ENCODE data around the gene YIF1B. TPM values are rescaled to one million over a fixed set of nuclear protein-coding genes. Genes with fewer than 3 reads are reported as not detected.
A peak's percentile ranks its signal among the peaks of the same experiment; 100 is the strongest.

YIF1B gene
- total and polyA plus RNA-seq, 2 of the 4 experiments (the other 2 are of a cell fraction): 72.2 to 165 TPM

DNA sequence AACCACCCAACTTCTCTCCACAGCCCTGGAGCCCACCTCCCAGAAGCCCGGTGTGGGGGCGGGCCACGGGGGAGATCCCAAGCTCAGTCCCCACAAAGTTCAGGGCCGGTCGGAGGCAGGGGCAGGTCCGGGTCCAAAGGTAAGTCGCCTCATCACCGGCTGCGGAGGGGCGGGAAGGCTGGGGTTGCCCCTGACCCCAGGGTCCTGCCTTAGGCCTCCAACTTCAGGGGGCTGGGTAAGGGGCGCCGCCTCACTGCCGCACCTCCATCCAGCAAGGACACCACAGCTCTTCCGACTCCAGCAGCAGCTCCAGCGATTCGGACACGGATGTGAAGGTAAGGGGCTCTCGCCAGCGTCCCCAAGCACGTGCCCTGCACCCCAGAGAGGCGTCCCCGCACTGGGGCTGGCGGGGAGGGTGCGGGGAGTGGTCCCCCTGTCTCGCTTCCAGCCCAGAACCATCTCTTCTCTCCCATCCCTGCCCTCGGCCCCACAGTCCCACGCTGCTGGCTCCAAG, 11.3 kb downstream of the YIF1B start:
- Histone ChIP-seq H4K20me1 (ENCODE audit: insufficient read depth, low read length) (peaks cover 5% of the 10 kb centered on the region), H3K27ac (ENCODE audit: insufficient read depth, low read length) (no peak overlapping the region), H2BK20ac (ENCODE audit: low read depth, low read length) (no peak overlapping the region), H2AK5ac (ENCODE audit: low read depth, low read length) (0 out of 2 replicates have a peak overlapping the region, but pooled peaks have one; percentile 28), H3K27me3 (ENCODE audit: control insufficient read depth, insufficient read depth, low read length) (no peaks in the 10 kb centered on the region), H3K36me3 (ENCODE audit: control insufficient read depth, insufficient read depth, low read length) (peaks cover 29% of the 10 kb centered on the region), H3K14ac (replicated peaks; ENCODE audit: low read depth, low read length) (no peak overlapping the region), H3K4me3 (ENCODE audit: insufficient read depth, low read depth, low read length) (no peak overlapping the region), H3K9me1 (ENCODE audit: insufficient read depth, low read length) (peaks cover 3% of the 10 kb centered on the region), H3K18ac (ENCODE audit: low read depth, low read length) (no peak overlapping the region), H4K91ac (ENCODE audit: insufficient read depth, low read depth, low read length) (no peak overlapping the region), H3K9me3 (ENCODE audit: control insufficient read depth, insufficient read depth, low read length) (no peaks in the 10 kb centered on the region), H3K56ac (ENCODE audit: extremely low read depth, insufficient read depth, low read length) (no peak overlapping the region), H2BK120ac (ENCODE audit: low read depth, low read length) (no peak overlapping the region), H3K4me1 (ENCODE audit: control insufficient read depth, insufficient read depth, low read length) (peaks cover 7% of the 10 kb centered on the region), H4K5ac (ENCODE audit: low read depth, low read length) (no peak overlapping the region), H2AK9ac (replicated peaks; ENCODE audit: low read depth, low read length, poor library complexity) (peak overlapping the region; percentile 52), H4K8ac (ENCODE audit: low read depth in 2 of 2, low read length in 2 of 2) (no peak overlapping the region), H3K79me1 (ENCODE audit: low read depth in 1 of 2, low read length in 2 of 2) (peaks cover 0 to 5% of the 10 kb centered on the region in 2 experiments; a peak in 1 of 4 replicates), H2BK5ac (ENCODE audit: low read depth, low read length, poor library complexity, severe bottlenecking) (no peak overlapping the region), H3K4me2 (ENCODE audit: low read depth, low read length) (no peak overlapping the region), H3K23ac (ENCODE audit: low read depth, low read length) (no peak overlapping the region), H3K9ac (ENCODE audit: low read depth, low read length) (no peak overlapping the region), H2AFZ (replicated peaks; ENCODE audit: low read length, poor library complexity) (peak overlapping the region; percentile 41), H3K4ac (ENCODE audit: low read depth, low read length) (no peak overlapping the region), H2BK15ac (ENCODE audit: low read depth, low read length) (no peak overlapping the region)
- POLR2A ChIA-PET (ENCODE audit: unreplicated experiment): interaction anchor here (0.6 kb wide), 1 partner anchor 11 kb away, joined by 3 read pairs; the partner anchor contains the start of gene YIF1B
- dilution Hi-C loops (cut with HindIII; ENCODE audit: low sequenced_read_pairs, unreplicated experiment) (no loop called here), intact Hi-C loops (cut with micrococcal nuclease) (no loop called here), in situ Hi-C loops (cut with MboI; ENCODE audit: low sequenced_read_pairs) (no loop called here)
- ATAC-seq (ENCODE audit: low read depth): no peak
- no peak for TF ChIP-seq BHLHE40 (IDR thresholded peaks at IDR 0.05; ENCODE audit: low read depth, low read length)
- TF ChIP-seq RFX5 (IDR thresholded peaks at IDR 0.05; ENCODE audit: low read depth, low read length): no peak
- TF ChIP-seq RAD21 (IDR thresholded peaks at IDR 0.05; ENCODE audit: low read length): no peak
- TF ChIP-seq RCOR1 (IDR thresholded peaks at IDR 0.05; ENCODE audit: insufficient replicate concordance, low read length): no peak
- no peak for TF ChIP-seq CHD1 (IDR thresholded peaks at IDR 0.05; ENCODE audit: low read depth, low read length)
- TF ChIP-seq, protein P1, sequence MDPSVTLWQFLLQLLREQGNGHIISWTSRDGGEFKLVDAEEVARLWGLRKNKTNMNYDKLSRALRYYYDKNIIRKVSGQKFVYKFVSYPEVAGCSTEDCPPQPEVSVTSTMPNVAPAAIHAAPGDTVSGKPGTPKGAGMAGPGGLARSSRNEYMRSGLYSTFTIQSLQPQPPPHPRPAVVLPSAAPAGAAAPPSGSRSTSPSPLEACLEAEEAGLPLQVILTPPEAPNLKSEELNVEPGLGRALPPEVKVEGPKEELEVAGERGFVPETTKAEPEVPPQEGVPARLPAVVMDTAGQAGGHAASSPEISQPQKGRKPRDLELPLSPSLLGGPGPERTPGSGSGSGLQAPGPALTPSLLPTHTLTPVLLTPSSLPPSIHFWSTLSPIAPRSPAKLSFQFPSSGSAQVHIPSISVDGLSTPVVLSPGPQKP (IDR thresholded peaks at IDR 0.05; ENCODE audit: borderline replicate concordance, low read depth, low read length): no peak
- TF ChIP-seq CEBPB (IDR thresholded peaks at IDR 0.05; ENCODE audit: low read depth, low read length): no peak
- no peak for TF ChIP-seq FOS (IDR thresholded peaks at IDR 0.05; ENCODE audit: low read depth, low read length)
- no peak for TF ChIP-seq MXI1 (IDR thresholded peaks at IDR 0.05; ENCODE audit: borderline replicate concordance, low read depth, low read length)
- no peak for TF ChIP-seq SMC3 (IDR thresholded peaks at IDR 0.05; ENCODE audit: low read depth, low read length)
- no peak for TF ChIP-seq NFE2L2 (IDR thresholded peaks at IDR 0.05; ENCODE audit: low read depth, low read length)
- DNase-seq: no peak
- no TSS peak for BruUV-seq (replicated peaks)
- CTCF ChIA-PET: no interaction called here
- 72% methylated on average over 9 of the region's 27 CpGs; no CpG with 5 or more reads in 1 of the 2 experiments for WGBS, 2 experiments (ENCODE audit: extremely low coverage in 2 of 2, insufficient read length in 1 of 2)
